Lower leg skin (tissue), 3 donors: ENCODE measurements around the gene IKBKE.

Experiments used
- CTCF ChIP-seq, 3 donors: fragments of 450-650 bp; IDR thresholded peaks; one replicate each; pipeline ENCODE4 v1.5.1; 2016; ENCODE audit warnings: antibody characterized with exemption in 3 of 3, mild to moderate bottlenecking in 3 of 3, moderate library complexity in 2 of 3
- POLR2A ChIP-seq, 2 donors: fragments of 450-650 bp; IDR thresholded peaks; one replicate each; pipeline ENCODE4 v1.6.1; 2016 to 2017; ENCODE audit warnings: antibody characterized with exemption in 2 of 2, mild to moderate bottlenecking in 1 of 2, moderate library complexity in 1 of 2

GRCh38 chr1:206484901-206485300 lies 14.6 kb downstream of the IKBKE start:
- TF ChIP-seq CTCF (IDR thresholded peaks at IDR 0.05), result no peak
- TF ChIP-seq POLR2A (IDR thresholded peaks at IDR 0.05), result no peak
